Measurements from ENCODE around the gene CNTNAP2. TPM values are rescaled to one million over a fixed set of nuclear protein-coding genes. Genes with fewer than 3 reads are reported as not detected.
A peak's percentile ranks its signal among the peaks of the same experiment; 100 is the strongest.

CNTNAP2 gene
- total and polyA plus RNA-seq, 2 donors from 2014 or later = 0.06 to 0.13 TPM

- no peak for FAIRE-seq
These were observed 519.4 kb downstream of the CNTNAP2 start for GRCh38 chr7:146636033-146636356.

DNA sequence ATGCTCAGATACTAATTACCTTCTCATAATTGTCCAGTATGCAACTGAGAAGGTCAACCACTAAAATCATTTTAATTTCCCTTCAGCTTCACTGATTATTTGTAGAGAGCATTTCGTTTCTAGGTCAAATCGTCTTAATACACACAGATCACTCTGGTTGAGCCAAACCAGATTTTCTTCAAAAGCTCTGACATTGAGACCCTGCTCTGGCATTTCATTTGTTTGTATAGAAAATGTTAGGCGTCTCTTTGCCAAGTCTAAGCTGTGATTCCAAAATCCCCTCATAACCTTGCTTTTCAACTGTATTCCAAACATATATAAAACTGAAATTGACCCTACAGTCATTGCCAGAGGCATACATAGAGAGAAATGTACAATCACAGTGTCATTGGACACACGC lies 520.0 kb downstream of the CNTNAP2 start:
- no peaks in the 10 kb centered on the region for H3K36me3 ChIP-seq (ENCODE audit: control insufficient read depth in 2 of 3, insufficient read depth in 3 of 3, low read length in 3 of 3)
- H3K27ac ChIP-seq (ENCODE audit: low read depth in 2 of 2, low read length in 2 of 2) = no peak overlapping the region
- H3K4me3 ChIP-seq (ENCODE audit: low read length in 3 of 3) = no peak overlapping the region
- no peaks in the 10 kb centered on the region for H3K27me3 ChIP-seq (ENCODE audit: control insufficient read depth, insufficient read depth, low read length)
- TF ChIP-seq, protein P1, sequence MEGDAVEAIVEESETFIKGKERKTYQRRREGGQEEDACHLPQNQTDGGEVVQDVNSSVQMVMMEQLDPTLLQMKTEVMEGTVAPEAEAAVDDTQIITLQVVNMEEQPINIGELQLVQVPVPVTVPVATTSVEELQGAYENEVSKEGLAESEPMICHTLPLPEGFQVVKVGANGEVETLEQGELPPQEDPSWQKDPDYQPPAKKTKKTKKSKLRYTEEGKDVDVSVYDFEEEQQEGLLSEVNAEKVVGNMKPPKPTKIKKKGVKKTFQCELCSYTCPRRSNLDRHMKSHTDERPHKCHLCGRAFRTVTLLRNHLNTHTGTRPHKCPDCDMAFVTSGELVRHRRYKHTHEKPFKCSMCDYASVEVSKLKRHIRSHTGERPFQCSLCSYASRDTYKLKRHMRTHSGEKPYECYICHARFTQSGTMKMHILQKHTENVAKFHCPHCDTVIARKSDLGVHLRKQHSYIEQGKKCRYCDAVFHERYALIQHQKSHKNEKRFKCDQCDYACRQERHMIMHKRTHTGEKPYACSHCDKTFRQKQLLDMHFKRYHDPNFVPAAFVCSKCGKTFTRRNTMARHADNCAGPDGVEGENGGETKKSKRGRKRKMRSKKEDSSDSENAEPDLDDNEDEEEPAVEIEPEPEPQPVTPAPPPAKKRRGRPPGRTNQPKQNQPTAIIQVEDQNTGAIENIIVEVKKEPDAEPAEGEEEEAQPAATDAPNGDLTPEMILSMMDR (IDR thresholded peaks at IDR 0.05; ENCODE audit: borderline replicate concordance, extremely low read depth, insufficient read depth) = no peak
- no peaks in the 10 kb centered on the region for H3K4me1 ChIP-seq (ENCODE audit: control insufficient read depth in 2 of 3, insufficient read depth in 2 of 3, low read depth in 1 of 3, low read length in 3 of 3)
- FAIRE-seq (no peak), DNase-seq (no peak)
- no peaks in the 10 kb centered on the region for H3K9me3 ChIP-seq (ENCODE audit: control insufficient read depth in 2 of 3, insufficient read depth in 1 of 3, low read length in 3 of 3)
- intact Hi-C loops (cut with DNase I) = no loop called here
- no peak overlapping the region for H3K9ac ChIP-seq (ENCODE audit: low read length in 3 of 3)

More at GRCh38 chr7:146636033-146636356, 519.4 kb downstream of the CNTNAP2 start:
- Histone ChIP-seq H3K9ac (ENCODE audit: low read length in 3 of 3) (no peak overlapping the region), H3K27me3 (ENCODE audit: control insufficient read depth, insufficient read depth, low read length) (no peaks in the 10 kb centered on the region), H3K4me1 (ENCODE audit: control insufficient read depth in 2 of 3, insufficient read depth in 2 of 3, low read depth in 1 of 3, low read length in 3 of 3) (no peaks in the 10 kb centered on the region), H3K27ac (ENCODE audit: low read depth in 2 of 2, low read length in 2 of 2) (no peak overlapping the region), H3K36me3 (ENCODE audit: control insufficient read depth in 2 of 3, insufficient read depth in 3 of 3, low read length in 3 of 3) (no peaks in the 10 kb centered on the region), H3K9me3 (ENCODE audit: control insufficient read depth in 2 of 3, insufficient read depth in 1 of 3, low read length in 3 of 3) (no peaks in the 10 kb centered on the region), H3K4me3 (ENCODE audit: low read length in 3 of 3) (no peak overlapping the region)
- DNase-seq = peak in 2 of 5 donors; percentile 37 to 42
- TF ChIP-seq, protein P1 (IDR thresholded peaks at IDR 0.05; ENCODE audit: borderline replicate concordance, extremely low read depth, insufficient read depth) = no peak
- intact Hi-C loops (cut with DNase I) = no loop called here

GRCh38 chr7:146639291-146639690 lies 522.7 kb downstream of the CNTNAP2 start:
- Histone ChIP-seq H3K9me3 (ENCODE audit: control insufficient read depth in 2 of 3, insufficient read depth in 1 of 3, low read length in 3 of 3) (no peaks in the 10 kb centered on the region), H3K27ac (ENCODE audit: low read depth in 2 of 2, low read length in 2 of 2) (no peak overlapping the region), H3K4me3 (ENCODE audit: low read length in 3 of 3) (no peak overlapping the region), H3K36me3 (ENCODE audit: control insufficient read depth in 2 of 3, insufficient read depth in 3 of 3, low read length in 3 of 3) (no peaks in the 10 kb centered on the region), H3K4me1 (ENCODE audit: control insufficient read depth in 2 of 3, insufficient read depth in 2 of 3, low read depth in 1 of 3, low read length in 3 of 3) (no peaks in the 10 kb centered on the region), H3K9ac (ENCODE audit: low read length in 3 of 3) (no peak overlapping the region), H3K27me3 (ENCODE audit: control insufficient read depth, insufficient read depth, low read length) (no peaks in the 10 kb centered on the region)
- intact Hi-C loops (cut with DNase I) = no loop called here
- DNase-seq (no peak), FAIRE-seq (no peak)
- TF ChIP-seq, protein P1 (IDR thresholded peaks at IDR 0.05; ENCODE audit: borderline replicate concordance, extremely low read depth, insufficient read depth) = no peak

DNA sequence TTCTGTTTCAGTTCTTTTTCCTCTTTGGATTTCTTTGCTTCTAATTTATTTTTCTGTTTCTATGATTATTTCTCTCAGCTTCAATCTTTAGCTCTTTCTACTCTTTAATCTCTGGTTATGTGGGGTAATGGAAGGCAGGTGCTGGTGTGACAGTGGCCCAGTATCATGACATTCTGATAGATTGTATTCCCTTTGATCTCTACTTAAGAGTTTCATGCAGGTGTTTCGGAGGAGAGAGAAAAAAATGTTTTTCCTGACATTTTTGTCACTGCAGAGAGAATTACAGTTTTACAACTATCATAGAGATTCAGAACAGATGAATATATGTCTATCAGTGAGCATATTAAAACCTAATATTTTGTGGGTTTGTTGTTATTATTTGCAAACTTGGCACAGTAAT lies 524.9 kb downstream of the CNTNAP2 start:
- DNase-seq (no peak), FAIRE-seq (no peak)
- no peaks in the 10 kb centered on the region for H3K4me1 ChIP-seq (ENCODE audit: control insufficient read depth in 2 of 3, insufficient read depth in 2 of 3, low read depth in 1 of 3, low read length in 3 of 3)
- TF ChIP-seq, protein P1 (IDR thresholded peaks at IDR 0.05; ENCODE audit: borderline replicate concordance, extremely low read depth, insufficient read depth) = no peak
- no peak overlapping the region for H3K4me3 ChIP-seq (ENCODE audit: low read length in 3 of 3)
- intact Hi-C loops (cut with DNase I) = no loop called here
- no peaks in the 10 kb centered on the region for H3K36me3 ChIP-seq (ENCODE audit: control insufficient read depth in 2 of 3, insufficient read depth in 3 of 3, low read length in 3 of 3)
- no peaks in the 10 kb centered on the region for H3K9me3 ChIP-seq (ENCODE audit: control insufficient read depth in 2 of 3, insufficient read depth in 1 of 3, low read length in 3 of 3)
- no peak overlapping the region for H3K9ac ChIP-seq (ENCODE audit: low read length in 3 of 3)
- H3K27me3 ChIP-seq (ENCODE audit: control insufficient read depth, insufficient read depth, low read length) = no peaks in the 10 kb centered on the region
- H3K27ac ChIP-seq (ENCODE audit: low read depth in 2 of 2, low read length in 2 of 2) = no peak overlapping the region
